Keratinocyte (primary cell): Measurements from ENCODE around the gene PROC. TPM values are rescaled to one million over a fixed set of nuclear protein-coding genes. Genes with fewer than 3 reads are reported as not detected.

ENCODE experiments used
- DNase-seq: peaks from one replicate; pipeline ENCODE4 v3.0.0-alpha.2; 2011; ENCODE audit warnings: low read depth, missing footprints, low spot score
- FAIRE-seq: peaks from 2 replicates; lab custom pipeline; 2011; peaks lifted over from hg19 to GRCh38; lab: Jason Lieb, UNC
- H2AFZ ChIP-seq: 2 replicates; pipeline ENCODE4 v1.6.0; 2012; ENCODE audit warnings: low read length, control low read depth, inconsistent platforms; ENCODE audit not compliant: control insufficient read depth
- H3K27ac ChIP-seq: 2 replicates; pipeline ENCODE4 v1.5.1; 2011; ENCODE audit warnings: low read length; ENCODE audit not compliant: control insufficient read depth, insufficient read depth
- H3K27me3 ChIP-seq: 3 replicates; pipeline ENCODE4 v1.6.0; 2011; ENCODE audit warnings: low read length; ENCODE audit not compliant: control insufficient read depth, insufficient read depth; ENCODE audit errors: extremely low read depth
- H3K36me3 ChIP-seq, 2 experiments: 2 replicates in 1 of 2; 3 replicates in 1 of 2; pipeline ENCODE4 v1.5.1; 2011; ENCODE audit warnings: low read length in 2 of 2, mild to moderate bottlenecking in 1 of 2; ENCODE audit not compliant: control insufficient read depth in 2 of 2, insufficient read depth in 2 of 2; ENCODE audit errors: extremely low read depth in 1 of 2
- H3K4me1 ChIP-seq: 3 replicates; pipeline ENCODE4 v1.5.1; 2011; ENCODE audit warnings: low read length; ENCODE audit not compliant: control insufficient read depth, insufficient read depth; ENCODE audit errors: extremely low read depth
- H3K4me2 ChIP-seq: 3 replicates; pipeline ENCODE4 v1.6.0; 2011; ENCODE audit warnings: low read depth, low read length; ENCODE audit not compliant: control insufficient read depth, insufficient read depth; ENCODE audit errors: extremely low read depth
- H3K4me3 ChIP-seq, 3 experiments: fragments of 200-600 bp in 1 of 3; sonication (generic) in 1 of 3; 2 replicates in 2 of 3; 3 replicates in 1 of 3; pipeline ENCODE4 v1.5.1; 2011 to 2016; ENCODE audit warnings: low read length in 3 of 3, mild to moderate bottlenecking in 3 of 3, control low read depth in 2 of 3, inconsistent platforms in 1 of 3, low read depth in 1 of 3, mixed read lengths in 1 of 3, mixed run types in 1 of 3, moderate library complexity in 1 of 3; ENCODE audit not compliant: control insufficient read depth in 2 of 3, insufficient read depth in 2 of 3; ENCODE audit errors: extremely low read depth in 1 of 3
- H3K79me2 ChIP-seq: 2 replicates; pipeline ENCODE4 v1.6.0; 2012; ENCODE audit warnings: low read length; ENCODE audit not compliant: control insufficient read depth, insufficient read depth
- H3K9ac ChIP-seq: 3 replicates; pipeline ENCODE4 v1.6.0; 2011; ENCODE audit warnings: low read length; ENCODE audit not compliant: control insufficient read depth, insufficient read depth; ENCODE audit errors: extremely low read depth
- H3K9me1 ChIP-seq: 3 replicates; pipeline ENCODE4 v1.6.0; 2011; ENCODE audit warnings: low read length; ENCODE audit not compliant: control insufficient read depth, insufficient read depth; ENCODE audit errors: extremely low read depth
- H3K9me3 ChIP-seq: 2 replicates; pipeline ENCODE4 v1.5.1; 2012; ENCODE audit warnings: low read depth, low read length; ENCODE audit not compliant: control insufficient read depth
- H4K20me1 ChIP-seq: 3 replicates; pipeline ENCODE4 v1.6.0; 2011; ENCODE audit warnings: low read length; ENCODE audit not compliant: control insufficient read depth, insufficient read depth; ENCODE audit errors: extremely low read depth
- CTCF ChIP-seq, 3 experiments: IDR thresholded peaks in 1 of 3; conservative IDR thresholded peaks in 1 of 3; optimal IDR thresholded peaks in 1 of 3; 2 replicates in 2 of 3; 3 replicates in 1 of 3; pipeline versions ENCODE3 to v1.5.1; 2011; ENCODE audit warnings: low read length in 3 of 3, mild to moderate bottlenecking in 3 of 3, moderate library complexity in 2 of 3, control low read depth in 1 of 3, inconsistent platforms in 1 of 3; ENCODE audit not compliant: insufficient read depth in 2 of 3; ENCODE audit errors: extremely low read depth in 1 of 3
- EZH2 ChIP-seq: IDR thresholded peaks from one replicate; pipeline ENCODE4 v1.6.1; 2012; ENCODE audit warnings: inconsistent platforms, mild to moderate bottlenecking, low read length, moderate library complexity
- dilution Hi-C: fragments of 300-500 bp; cut with MboI; formaldehyde crosslinking; loops from one replicate; pipeline ENCODE4 v1.7.0; 2020; ENCODE audit warnings: low sequenced_read_pairs; ENCODE audit not compliant: extremely low pct_ligation_motif_present
- polyA plus RNA-seq, 5 experiments: library from polyadenylated mRNA; depleted of rRNA in 3 of 5; stranded (reverse) in 3 of 5; stranded (forward) in 1 of 5; unstranded in 1 of 5; fragments of >200 nt; gene quantifications; 1 replicate in 1 of 5; 2 replicates in 3 of 5; 3 replicates in 1 of 5; pipeline versions ENCODE4 v1.2.1 to v1.2.3, GENCODE V29; 2011 to 2012; ENCODE audit warnings: missing spikeins in 2 of 5, low read depth in 1 of 5, low replicate concordance in 1 of 5

Gene PROC
- polyA plus RNA-seq, 1 donor (not counting 4 experiments of a cell fraction or from before 2014, with no cell fraction given), result 0.16 TPM

DNA sequence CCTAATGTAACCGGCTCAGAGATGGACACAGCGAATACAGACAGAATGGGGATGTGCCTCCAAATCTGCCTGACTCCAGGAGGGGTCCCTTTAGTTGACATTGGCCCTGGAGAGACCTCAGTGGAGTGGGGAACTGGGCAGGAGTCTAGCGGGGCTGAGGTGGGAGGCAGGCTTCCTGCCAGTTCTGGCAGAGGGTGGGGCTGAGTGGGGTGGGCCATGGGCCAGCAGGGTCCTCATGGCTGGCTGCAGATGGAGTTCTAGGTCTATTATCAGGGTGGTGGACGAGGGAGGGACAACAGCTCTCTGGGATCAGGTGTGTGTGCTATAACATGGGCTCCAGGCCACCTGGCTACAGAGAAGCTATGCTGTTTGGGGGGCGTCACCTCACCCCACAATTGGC lies 21.1 kb downstream of the PROC start:
- no peak overlapping the region for H2AFZ ChIP-seq

DNA sequence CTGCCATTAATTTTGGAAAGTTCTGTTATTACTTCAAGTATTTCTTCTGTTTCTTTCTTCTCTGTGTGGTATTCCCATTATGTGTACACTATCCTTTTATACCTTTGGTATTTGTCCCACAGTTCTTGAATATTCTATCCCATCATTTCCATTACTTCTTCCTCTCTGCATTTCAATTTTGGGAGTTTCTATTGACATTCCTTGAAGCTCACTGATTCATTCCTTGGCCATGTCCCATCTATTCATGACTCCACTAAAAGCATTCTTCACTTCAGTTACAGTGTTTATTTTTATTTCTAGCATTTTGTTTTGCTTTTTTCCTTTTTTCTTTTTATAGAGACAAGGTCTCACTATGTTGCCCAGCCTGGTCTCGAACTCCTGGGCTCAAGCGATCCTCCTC lies 30.3 kb downstream of the PROC start:
- no peak overlapping the region for H3K27ac ChIP-seq
- no peak for TF ChIP-seq CTCF (optimal IDR thresholded peaks at IDR 0.05 in 1 of 3, IDR thresholded peaks at IDR 0.05 in 1 of 3, conservative IDR thresholded peaks at IDR 0.05 in 1 of 3; ENCODE audit: extremely low read depth in 1 of 3, insufficient read depth in 2 of 3, low read length in 3 of 3)
- no peak for TF ChIP-seq EZH2
- no peak overlapping the region for H2AFZ ChIP-seq
- H3K27me3 ChIP-seq, result no peaks in the 10 kb centered on the region
- DNase-seq (no peak), FAIRE-seq (no peak)
- H4K20me1 ChIP-seq, result no peaks in the 10 kb centered on the region
- H3K4me2 ChIP-seq, result no peak overlapping the region
- H3K9me1 ChIP-seq, result no peaks in the 10 kb centered on the region
- H3K4me1 ChIP-seq, result no peaks in the 10 kb centered on the region
- no peaks in the 10 kb centered on the region for H3K79me2 ChIP-seq
- H3K9ac ChIP-seq, result no peak overlapping the region
- no peaks in the 10 kb centered on the region for H3K36me3 ChIP-seq
- dilution Hi-C loops, result no loop called here
- H3K4me3 ChIP-seq, result no peak overlapping the region
- no peaks in the 10 kb centered on the region for H3K9me3 ChIP-seq

More for the DNA sequence above, 21.1 kb downstream of the PROC start:
- no peaks in the 10 kb centered on the region for H3K9me1 ChIP-seq
- no peaks in the 10 kb centered on the region for H3K36me3 ChIP-seq
- H4K20me1 ChIP-seq, result no peaks in the 10 kb centered on the region
- no peak for FAIRE-seq
- H3K79me2 ChIP-seq, result no peaks in the 10 kb centered on the region
- H3K4me2 ChIP-seq, result no peak overlapping the region
- TF ChIP-seq CTCF (optimal IDR thresholded peaks at IDR 0.05 in 1 of 3, IDR thresholded peaks at IDR 0.05 in 1 of 3, conservative IDR thresholded peaks at IDR 0.05 in 1 of 3; ENCODE audit: extremely low read depth in 1 of 3, insufficient read depth in 2 of 3, low read length in 3 of 3) (no peak), EZH2 (no peak)
- H3K9me3 ChIP-seq, result no peaks in the 10 kb centered on the region
- H3K4me1 ChIP-seq, result no peaks in the 10 kb centered on the region
- H3K27ac ChIP-seq, result no peak overlapping the region
- H3K27me3 ChIP-seq, result no peaks in the 10 kb centered on the region
- dilution Hi-C loops, result no loop called here
- no peak overlapping the region for H3K9ac ChIP-seq
- DNase-seq, result no peak
- H3K4me3 ChIP-seq, result no peak overlapping the region
